ENCODE data around the gene C22orf39.

- TF ChIP-seq, protein P1, sequence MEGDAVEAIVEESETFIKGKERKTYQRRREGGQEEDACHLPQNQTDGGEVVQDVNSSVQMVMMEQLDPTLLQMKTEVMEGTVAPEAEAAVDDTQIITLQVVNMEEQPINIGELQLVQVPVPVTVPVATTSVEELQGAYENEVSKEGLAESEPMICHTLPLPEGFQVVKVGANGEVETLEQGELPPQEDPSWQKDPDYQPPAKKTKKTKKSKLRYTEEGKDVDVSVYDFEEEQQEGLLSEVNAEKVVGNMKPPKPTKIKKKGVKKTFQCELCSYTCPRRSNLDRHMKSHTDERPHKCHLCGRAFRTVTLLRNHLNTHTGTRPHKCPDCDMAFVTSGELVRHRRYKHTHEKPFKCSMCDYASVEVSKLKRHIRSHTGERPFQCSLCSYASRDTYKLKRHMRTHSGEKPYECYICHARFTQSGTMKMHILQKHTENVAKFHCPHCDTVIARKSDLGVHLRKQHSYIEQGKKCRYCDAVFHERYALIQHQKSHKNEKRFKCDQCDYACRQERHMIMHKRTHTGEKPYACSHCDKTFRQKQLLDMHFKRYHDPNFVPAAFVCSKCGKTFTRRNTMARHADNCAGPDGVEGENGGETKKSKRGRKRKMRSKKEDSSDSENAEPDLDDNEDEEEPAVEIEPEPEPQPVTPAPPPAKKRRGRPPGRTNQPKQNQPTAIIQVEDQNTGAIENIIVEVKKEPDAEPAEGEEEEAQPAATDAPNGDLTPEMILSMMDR (IDR thresholded peaks at IDR 0.05), result no peak
- TF ChIP-seq POLR2A (IDR thresholded peaks at IDR 0.05), result no peak
Measured at GRCh38 chr22:19472233-19472632, 24.7 kb upstream of the C22orf39 start.
